CD14-positive monocyte (primary cell): ENCODE results near the gene ZNFX1. TPM values are rescaled to one million over a fixed set of nuclear protein-coding genes. Genes with fewer than 3 reads are reported as not detected.

Experiments
- DNase-seq, 3 donors: peaks; one replicate each; pipeline ENCODE4 v3.0.0-alpha.2; 2011 to 2022
- H2AFZ ChIP-seq: 2 replicates; pipeline ENCODE4 v1.6.0; 2012; ENCODE audit warnings: mild to moderate bottlenecking, low read depth, low read length, inconsistent platforms; ENCODE audit not compliant: insufficient read depth, poor library complexity, severe bottlenecking
- H3K27ac ChIP-seq, 2 donors: 1 replicate in 1 of 2; 2 replicates in 1 of 2; pipeline ENCODE4 v1.5.1; 2012 to 2013; ENCODE audit warnings: low read length in 2 of 2, control low read depth in 1 of 2, inconsistent platforms in 1 of 2, low read depth in 1 of 2, mild to moderate bottlenecking in 1 of 2
- H3K27me3 ChIP-seq, 2 donors: one replicate each; pipeline versions ENCODE4 v1.6.0 to v1.6.1; 2011 to 2013; ENCODE audit warnings: low read length in 2 of 2; ENCODE audit not compliant: control insufficient read depth in 2 of 2, insufficient read depth in 2 of 2
- H3K36me3 ChIP-seq, 2 donors: replicated peaks in 1 of 2; 1 replicate in 1 of 2; 2 replicates in 1 of 2; pipeline versions ENCODE4 v1.5.1 to v1.6.1; 2012 to 2013; ENCODE audit warnings: low read length in 2 of 2, control low read depth in 1 of 2, inconsistent platforms in 1 of 2, mild to moderate bottlenecking in 1 of 2; ENCODE audit not compliant: insufficient read depth in 2 of 2, control insufficient read depth in 1 of 2
- H3K4me1 ChIP-seq, 2 donors: 1 replicate in 1 of 2; 2 replicates in 1 of 2; pipeline versions ENCODE4 v1.5.1 to v1.6.1; 2012 to 2013; ENCODE audit warnings: low read length in 2 of 2, control low read depth in 1 of 2, inconsistent platforms in 1 of 2, mild to moderate bottlenecking in 1 of 2, moderate library complexity in 1 of 2; ENCODE audit not compliant: insufficient read depth in 2 of 2, control insufficient read depth in 1 of 2
- H3K4me2 ChIP-seq: replicated peaks from 2 replicates; pipeline ENCODE3; 2012; ENCODE audit warnings: low read length, moderate library complexity, mild to moderate bottlenecking; ENCODE audit not compliant: poor library complexity, severe bottlenecking; ENCODE audit errors: extremely low read depth
- H3K4me3 ChIP-seq, 3 experiments: fragments of 200-600 bp in 1 of 3; sonication (generic) in 1 of 3; replicated peaks in 1 of 3; 1 replicate in 2 of 3; 2 replicates in 1 of 3; pipeline ENCODE4 v1.5.1; 2011 to 2013; ENCODE audit warnings: low read length in 3 of 3, mild to moderate bottlenecking in 3 of 3, control low read depth in 2 of 3, low read depth in 2 of 3, inconsistent platforms in 1 of 3, moderate library complexity in 1 of 3
- H3K79me2 ChIP-seq: 2 replicates; pipeline ENCODE4 v1.6.0; 2012; ENCODE audit warnings: mild to moderate bottlenecking, control low read depth, inconsistent platforms, low read length, moderate library complexity; ENCODE audit not compliant: insufficient read depth
- H3K9ac ChIP-seq: 2 replicates; pipeline ENCODE4 v1.6.0; 2017; ENCODE audit warnings: low read length, mild to moderate bottlenecking; ENCODE audit not compliant: insufficient read depth, poor library complexity, severe bottlenecking
- H3K9me3 ChIP-seq, 2 donors: replicated peaks in 1 of 2; 1 replicate in 1 of 2; 2 replicates in 1 of 2; pipeline versions ENCODE4 v1.5.1 to v1.6.1; 2012 to 2013; ENCODE audit warnings: low read length in 2 of 2, control low read depth in 1 of 2; ENCODE audit not compliant: control insufficient read depth in 1 of 2, insufficient read depth in 1 of 2
- H4K20me1 ChIP-seq: 2 replicates; pipeline ENCODE4 v1.6.0; 2012; ENCODE audit warnings: mild to moderate bottlenecking, low read length, control low read depth, moderate library complexity; ENCODE audit not compliant: insufficient read depth
- H3K27ac Mint-ChIP-seq, 7 donors: one replicate each; pipeline ENCODE4 v1.8.0; 2020; ENCODE audit warnings: mild to moderate bottlenecking in 7 of 7, mixed read lengths in 7 of 7, moderate library complexity in 6 of 7, inconsistent platforms in 2 of 7
- H3K27me3 Mint-ChIP-seq, 3 donors: one replicate each; pipeline ENCODE4 v1.8.0; 2021 to 2022; ENCODE audit warnings: low read depth in 3 of 3, mild to moderate bottlenecking in 3 of 3, mixed read lengths in 3 of 3, moderate library complexity in 3 of 3, inconsistent platforms in 1 of 3
- H3K36me3 Mint-ChIP-seq, 2 donors: one replicate each; pipeline ENCODE4 v1.8.0; 2020; ENCODE audit warnings: mixed read lengths in 2 of 2, inconsistent platforms in 1 of 2, mild to moderate bottlenecking in 1 of 2
- H3K4me1 Mint-ChIP-seq: one replicate; pipeline ENCODE4 v1.8.0; 2020; ENCODE audit warnings: mild to moderate bottlenecking, mixed read lengths
- H3K4me3 Mint-ChIP-seq, 2 donors: one replicate each; pipeline ENCODE4 v1.8.0; 2020; ENCODE audit warnings: mild to moderate bottlenecking in 2 of 2, mixed read lengths in 2 of 2, moderate library complexity in 1 of 2
- H3K9me3 Mint-ChIP-seq, 7 donors: one replicate each; pipeline ENCODE4 v1.8.0; 2020 to 2022; ENCODE audit warnings: mixed read lengths in 7 of 7, mild to moderate bottlenecking in 6 of 7, moderate library complexity in 6 of 7, inconsistent platforms in 2 of 7
- WGBS: methylation state at CpG from one replicate; pipeline ENCODE4 v1.1.5; 2013; ENCODE audit warnings: missing lambda C conversion rate; ENCODE audit not compliant: insufficient coverage; 5-methylcytosine and 5-hydroxymethylcytosine counted together
- intact Hi-C, 2 donors: fragments of 100-400 bp; cut with micrococcal nuclease; formaldehyde crosslinking; loops; one replicate each; pipeline versions ENCODE4 v1.15.0 to v1.15.1; 2023
- polyA plus RNA-seq, 3 donors: library from polyadenylated mRNA; depleted of rRNA in 1 of 3; unstranded in 2 of 3; stranded (reverse) in 1 of 3; fragments of 300-500 nt in 2 of 3; fragments of >200 nt in 1 of 3; fragmentation: Illumina TruSeq in 2 of 3; gene quantifications; 1 replicate in 2 of 3; 2 replicates in 1 of 3; pipeline ENCODE4 v1.2.3, GENCODE V29; 2012 to 2021
- TF ChIP-seq, protein P1 (sequence below): fragments of 200-600 bp; IDR thresholded peaks from one replicate; pipeline ENCODE4 v1.8.0; 2022; ENCODE audit warnings: antibody characterized with exemption, mild to moderate bottlenecking

Gene ZNFX1
- polyA plus RNA-seq, 3 donors: 11.4 to 23.2 (median 13.3) TPM

DNA sequence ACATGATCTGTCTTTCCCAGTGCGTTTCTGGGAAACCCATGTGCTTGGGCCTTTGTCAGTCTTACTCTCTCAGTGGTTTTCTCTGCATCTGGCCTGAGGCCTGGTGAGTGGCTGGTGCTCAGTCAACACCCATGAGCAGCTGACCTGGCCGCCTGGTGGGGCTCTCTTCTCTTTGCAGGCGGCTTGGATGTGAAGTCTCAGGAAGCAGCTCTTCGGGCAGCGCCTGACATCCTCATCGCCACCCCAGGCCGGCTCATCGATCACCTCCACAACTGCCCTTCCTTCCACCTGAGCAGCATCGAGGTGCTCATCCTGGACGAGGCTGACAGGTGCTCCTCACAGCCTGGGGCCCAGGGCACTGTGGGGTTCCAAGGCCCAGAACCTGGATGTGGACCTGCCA, 47.8 kb downstream of the ZNFX1 start:
- Histone ChIP-seq H4K20me1 (peaks cover 3% of the 10 kb centered on the region), H3K36me3 (peaks cover 78 to 96% of the 10 kb centered on the region in 2 donors), H3K4me3 (no peak overlapping the region), H3K4me2 (no peak overlapping the region), H3K79me2 (no peaks in the 10 kb centered on the region), H3K9ac (peak overlapping the region; percentile 57), H2AFZ (peak overlapping the region; percentile 59), H3K9me3 (no peaks in the 10 kb centered on the region), H3K27ac (peak overlapping the region; percentile 79 to 88), H3K27me3 (no peaks in the 10 kb centered on the region), H3K4me1 (peaks cover 16 to 17% of the 10 kb centered on the region in 2 donors)
- Mint-ChIP-seq H3K27ac (peak overlapping the region; percentile 68 to 92 (median 83)), H3K36me3 (peaks cover 71 to 94% of the 10 kb centered on the region in 2 donors), H3K27me3 (peaks cover 0 to 3% (median 1%) of the 10 kb centered on the region in 3 donors), H3K9me3 (peaks cover 0 to 5% (median 0%) of the 10 kb centered on the region in 7 donors), H3K4me1 (peaks cover 18% of the 10 kb centered on the region), H3K4me3 (peak overlapping the region in 1 of 2 donors; percentile 24)
- TF ChIP-seq, protein P1, sequence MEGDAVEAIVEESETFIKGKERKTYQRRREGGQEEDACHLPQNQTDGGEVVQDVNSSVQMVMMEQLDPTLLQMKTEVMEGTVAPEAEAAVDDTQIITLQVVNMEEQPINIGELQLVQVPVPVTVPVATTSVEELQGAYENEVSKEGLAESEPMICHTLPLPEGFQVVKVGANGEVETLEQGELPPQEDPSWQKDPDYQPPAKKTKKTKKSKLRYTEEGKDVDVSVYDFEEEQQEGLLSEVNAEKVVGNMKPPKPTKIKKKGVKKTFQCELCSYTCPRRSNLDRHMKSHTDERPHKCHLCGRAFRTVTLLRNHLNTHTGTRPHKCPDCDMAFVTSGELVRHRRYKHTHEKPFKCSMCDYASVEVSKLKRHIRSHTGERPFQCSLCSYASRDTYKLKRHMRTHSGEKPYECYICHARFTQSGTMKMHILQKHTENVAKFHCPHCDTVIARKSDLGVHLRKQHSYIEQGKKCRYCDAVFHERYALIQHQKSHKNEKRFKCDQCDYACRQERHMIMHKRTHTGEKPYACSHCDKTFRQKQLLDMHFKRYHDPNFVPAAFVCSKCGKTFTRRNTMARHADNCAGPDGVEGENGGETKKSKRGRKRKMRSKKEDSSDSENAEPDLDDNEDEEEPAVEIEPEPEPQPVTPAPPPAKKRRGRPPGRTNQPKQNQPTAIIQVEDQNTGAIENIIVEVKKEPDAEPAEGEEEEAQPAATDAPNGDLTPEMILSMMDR: no peak
- 66% methylated on average over 10 of the region's 10 CpGs for WGBS
- DNase-seq: no peak
- intact Hi-C loops: no loop called here

DNA sequence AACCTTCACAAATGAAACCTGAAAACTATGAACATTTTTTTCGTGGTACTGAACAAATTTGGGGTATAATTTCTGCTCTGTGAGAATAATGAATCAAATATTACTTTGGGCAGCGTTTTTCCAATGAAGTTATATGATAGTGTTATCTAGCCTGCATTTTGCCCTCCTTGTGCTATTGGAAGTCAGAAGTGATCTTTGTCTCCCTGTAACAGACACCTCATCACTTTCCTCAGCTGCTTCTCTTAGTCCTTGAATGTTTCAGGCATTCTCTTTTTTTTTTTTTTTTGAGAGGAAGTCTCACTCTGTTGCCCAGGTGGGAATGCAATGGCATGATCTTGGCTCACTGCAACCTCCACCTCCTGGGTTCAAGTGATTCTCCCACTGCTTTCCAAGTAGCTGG, 48.5 kb downstream of the ZNFX1 start:
- H3K79me2 ChIP-seq: no peaks in the 10 kb centered on the region
- intact Hi-C loops: no loop called here
- H2AFZ ChIP-seq: no peak overlapping the region
- peaks cover 3% of the 10 kb centered on the region for H4K20me1 ChIP-seq
- DNase-seq: no peak
- H3K4me3 ChIP-seq: no peak overlapping the region
- no CpG with 5 or more reads among the region's 2 CpGs for WGBS
- Mint-ChIP-seq H3K4me1 (peaks cover 18% of the 10 kb centered on the region), H3K27ac (peak overlapping the region in 2 of 7 donors; percentile 53 to 79), H3K4me3 (no peak overlapping the region), H3K36me3 (peaks cover 71 to 94% of the 10 kb centered on the region in 2 donors), H3K9me3 (peaks cover 0 to 5% (median 0%) of the 10 kb centered on the region in 7 donors), H3K27me3 (peaks cover 0 to 3% (median 1%) of the 10 kb centered on the region in 3 donors)
- no peak overlapping the region for H3K9ac ChIP-seq
- H3K36me3 ChIP-seq: peaks cover 78 to 96% of the 10 kb centered on the region in 2 donors
- peak overlapping the region in 1 of 2 donors; percentile 88 for H3K27ac ChIP-seq
- H3K4me1 ChIP-seq: peaks cover 16 to 17% of the 10 kb centered on the region in 2 donors
- TF ChIP-seq, protein P1: no peak
- H3K4me2 ChIP-seq: no peak overlapping the region
- H3K9me3 ChIP-seq: no peaks in the 10 kb centered on the region
- H3K27me3 ChIP-seq: no peaks in the 10 kb centered on the region
